H1 (cell line): ENCODE data around the gene LRBA. TPM values are rescaled to one million over a fixed set of nuclear protein-coding genes. Genes with fewer than 3 reads are reported as not detected.

Source experiments
- FOSL1 ChIP-seq: IDR thresholded peaks from 2 replicates; pipeline ENCODE4 v1.6.1; 2011; ENCODE audit warnings: mild to moderate bottlenecking, low read depth, low read length, moderate library complexity; ENCODE audit not compliant: insufficient read depth
- KDM4A ChIP-seq: IDR thresholded peaks from one replicate; pipeline ENCODE4 v1.7.1; 2012; ENCODE audit warnings: low read depth, mild to moderate bottlenecking, moderate library complexity, low read length, inconsistent platforms; ENCODE audit not compliant: severe bottlenecking
- NANOG ChIP-seq: IDR thresholded peaks from 2 replicates; pipeline ENCODE4 v1.6.1; 2011; ENCODE audit warnings: low read length, low read depth, mild to moderate bottlenecking, inconsistent platforms; ENCODE audit not compliant: insufficient read depth, poor library complexity, severe bottlenecking
- POU5F1 ChIP-seq: IDR thresholded peaks from 2 replicates; pipeline ENCODE4 v1.6.1; 2011; ENCODE audit warnings: low read depth, mild to moderate bottlenecking, low read length, moderate library complexity
- TCF12 ChIP-seq: IDR thresholded peaks from 2 replicates; pipeline ENCODE4 v1.6.1; 2011; ENCODE audit warnings: low read depth, mild to moderate bottlenecking, low read length
- polyA plus RNA-seq, 7 experiments: library from polyadenylated mRNA; depleted of rRNA in 3 of 7; stranded (reverse) in 5 of 7; unstranded in 2 of 7; fragments of >200 nt in 5 of 7; fragments of 200-250 nt in 2 of 7; gene quantifications; 1 replicate in 5 of 7; 2 replicates in 1 of 7; 4 replicates in 1 of 7; pipeline versions ENCODE4 v1.2.1 to v1.2.3, GENCODE V29; 2011 to 2013; ENCODE audit warnings: missing spikeins in 2 of 7, mixed read lengths in 2 of 7
- total RNA-seq: library from RNA; stranded (reverse); fragmentation: NEBNext Ultra II Directional; extraction: Animal tissue kit (Norgen Biotek cat#: 25700); gene quantifications from 2 replicates; pipeline ENCODE4 v1.2.1, GENCODE V29; 2021
- TF ChIP-seq, protein P1 (sequence below): fragments of 300-600 bp; sonication (generic); IDR thresholded peaks from 2 replicates; pipeline ENCODE4 v1.7.1; 2012; ENCODE audit warnings: low read length, moderate library complexity, mild to moderate bottlenecking, inconsistent platforms; ENCODE audit not compliant: insufficient replicate concordance

The LRBA gene
- total and polyA plus RNA-seq, 2 of the 8 experiments (the other 6 are each of a cell fraction or from before 2014, with no cell fraction given) = 54.6 to 83.2 TPM

DNA sequence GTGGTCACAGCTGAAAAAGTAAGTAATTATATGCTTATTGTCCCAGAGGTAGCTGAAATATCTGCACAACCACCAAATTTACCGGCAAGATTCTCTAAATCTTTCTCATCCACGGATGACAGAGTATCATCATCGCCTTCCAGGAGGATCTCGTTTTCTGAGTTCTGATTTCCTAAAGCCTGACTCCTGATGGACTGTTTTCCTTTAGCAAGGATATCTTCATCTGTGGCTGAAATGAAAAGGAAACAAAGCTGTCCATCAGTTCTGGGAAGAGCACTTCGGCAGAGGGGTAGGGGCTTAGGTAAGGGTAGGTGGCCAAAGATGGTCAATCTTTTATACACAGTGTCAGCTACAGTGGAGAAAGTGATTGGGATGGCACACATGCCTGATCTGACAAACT is 424.5 kb downstream of the LRBA start (continued):
- TF ChIP-seq, protein P1, sequence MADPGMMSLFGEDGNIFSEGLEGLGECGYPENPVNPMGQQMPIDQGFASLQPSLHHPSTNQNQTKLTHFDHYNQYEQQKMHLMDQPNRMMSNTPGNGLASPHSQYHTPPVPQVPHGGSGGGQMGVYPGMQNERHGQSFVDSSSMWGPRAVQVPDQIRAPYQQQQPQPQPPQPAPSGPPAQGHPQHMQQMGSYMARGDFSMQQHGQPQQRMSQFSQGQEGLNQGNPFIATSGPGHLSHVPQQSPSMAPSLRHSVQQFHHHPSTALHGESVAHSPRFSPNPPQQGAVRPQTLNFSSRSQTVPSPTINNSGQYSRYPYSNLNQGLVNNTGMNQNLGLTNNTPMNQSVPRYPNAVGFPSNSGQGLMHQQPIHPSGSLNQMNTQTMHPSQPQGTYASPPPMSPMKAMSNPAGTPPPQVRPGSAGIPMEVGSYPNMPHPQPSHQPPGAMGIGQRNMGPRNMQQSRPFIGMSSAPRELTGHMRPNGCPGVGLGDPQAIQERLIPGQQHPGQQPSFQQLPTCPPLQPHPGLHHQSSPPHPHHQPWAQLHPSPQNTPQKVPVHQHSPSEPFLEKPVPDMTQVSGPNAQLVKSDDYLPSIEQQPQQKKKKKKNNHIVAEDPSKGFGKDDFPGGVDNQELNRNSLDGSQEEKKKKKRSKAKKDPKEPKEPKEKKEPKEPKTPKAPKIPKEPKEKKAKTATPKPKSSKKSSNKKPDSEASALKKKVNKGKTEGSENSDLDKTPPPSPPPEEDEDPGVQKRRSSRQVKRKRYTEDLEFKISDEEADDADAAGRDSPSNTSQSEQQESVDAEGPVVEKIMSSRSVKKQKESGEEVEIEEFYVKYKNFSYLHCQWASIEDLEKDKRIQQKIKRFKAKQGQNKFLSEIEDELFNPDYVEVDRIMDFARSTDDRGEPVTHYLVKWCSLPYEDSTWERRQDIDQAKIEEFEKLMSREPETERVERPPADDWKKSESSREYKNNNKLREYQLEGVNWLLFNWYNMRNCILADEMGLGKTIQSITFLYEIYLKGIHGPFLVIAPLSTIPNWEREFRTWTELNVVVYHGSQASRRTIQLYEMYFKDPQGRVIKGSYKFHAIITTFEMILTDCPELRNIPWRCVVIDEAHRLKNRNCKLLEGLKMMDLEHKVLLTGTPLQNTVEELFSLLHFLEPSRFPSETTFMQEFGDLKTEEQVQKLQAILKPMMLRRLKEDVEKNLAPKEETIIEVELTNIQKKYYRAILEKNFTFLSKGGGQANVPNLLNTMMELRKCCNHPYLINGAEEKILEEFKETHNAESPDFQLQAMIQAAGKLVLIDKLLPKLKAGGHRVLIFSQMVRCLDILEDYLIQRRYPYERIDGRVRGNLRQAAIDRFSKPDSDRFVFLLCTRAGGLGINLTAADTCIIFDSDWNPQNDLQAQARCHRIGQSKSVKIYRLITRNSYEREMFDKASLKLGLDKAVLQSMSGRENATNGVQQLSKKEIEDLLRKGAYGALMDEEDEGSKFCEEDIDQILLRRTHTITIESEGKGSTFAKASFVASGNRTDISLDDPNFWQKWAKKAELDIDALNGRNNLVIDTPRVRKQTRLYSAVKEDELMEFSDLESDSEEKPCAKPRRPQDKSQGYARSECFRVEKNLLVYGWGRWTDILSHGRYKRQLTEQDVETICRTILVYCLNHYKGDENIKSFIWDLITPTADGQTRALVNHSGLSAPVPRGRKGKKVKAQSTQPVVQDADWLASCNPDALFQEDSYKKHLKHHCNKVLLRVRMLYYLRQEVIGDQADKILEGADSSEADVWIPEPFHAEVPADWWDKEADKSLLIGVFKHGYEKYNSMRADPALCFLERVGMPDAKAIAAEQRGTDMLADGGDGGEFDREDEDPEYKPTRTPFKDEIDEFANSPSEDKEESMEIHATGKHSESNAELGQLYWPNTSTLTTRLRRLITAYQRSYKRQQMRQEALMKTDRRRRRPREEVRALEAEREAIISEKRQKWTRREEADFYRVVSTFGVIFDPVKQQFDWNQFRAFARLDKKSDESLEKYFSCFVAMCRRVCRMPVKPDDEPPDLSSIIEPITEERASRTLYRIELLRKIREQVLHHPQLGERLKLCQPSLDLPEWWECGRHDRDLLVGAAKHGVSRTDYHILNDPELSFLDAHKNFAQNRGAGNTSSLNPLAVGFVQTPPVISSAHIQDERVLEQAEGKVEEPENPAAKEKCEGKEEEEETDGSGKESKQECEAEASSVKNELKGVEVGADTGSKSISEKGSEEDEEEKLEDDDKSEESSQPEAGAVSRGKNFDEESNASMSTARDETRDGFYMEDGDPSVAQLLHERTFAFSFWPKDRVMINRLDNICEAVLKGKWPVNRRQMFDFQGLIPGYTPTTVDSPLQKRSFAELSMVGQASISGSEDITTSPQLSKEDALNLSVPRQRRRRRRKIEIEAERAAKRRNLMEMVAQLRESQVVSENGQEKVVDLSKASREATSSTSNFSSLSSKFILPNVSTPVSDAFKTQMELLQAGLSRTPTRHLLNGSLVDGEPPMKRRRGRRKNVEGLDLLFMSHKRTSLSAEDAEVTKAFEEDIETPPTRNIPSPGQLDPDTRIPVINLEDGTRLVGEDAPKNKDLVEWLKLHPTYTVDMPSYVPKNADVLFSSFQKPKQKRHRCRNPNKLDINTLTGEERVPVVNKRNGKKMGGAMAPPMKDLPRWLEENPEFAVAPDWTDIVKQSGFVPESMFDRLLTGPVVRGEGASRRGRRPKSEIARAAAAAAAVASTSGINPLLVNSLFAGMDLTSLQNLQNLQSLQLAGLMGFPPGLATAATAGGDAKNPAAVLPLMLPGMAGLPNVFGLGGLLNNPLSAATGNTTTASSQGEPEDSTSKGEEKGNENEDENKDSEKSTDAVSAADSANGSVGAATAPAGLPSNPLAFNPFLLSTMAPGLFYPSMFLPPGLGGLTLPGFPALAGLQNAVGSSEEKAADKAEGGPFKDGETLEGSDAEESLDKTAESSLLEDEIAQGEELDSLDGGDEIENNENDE = no peak
- TF ChIP-seq TCF12 = no peak
- no peak for TF ChIP-seq NANOG
- TF ChIP-seq POU5F1 = no peak
- TF ChIP-seq FOSL1 = no peak
- no peak for TF ChIP-seq KDM4A
- TF ChIP-seq, all 59 proteins: peak for 0
